DMS53 treated with DMSO at 0.1 percent for 48 hours (cell line): ENCODE measurements around the gene WNK2.

Source experiments
- DNase-seq: peaks from one replicate; lab custom pipeline; 2025; ENCODE audit not compliant: unreplicated experiment; lab: John Stamatoyannopoulos, UW

Gene WNK2

GRCh38 chr9:93217706-93218105 is 33.8 kb downstream of the WNK2 start:
- no peak for DNase-seq

DNA sequence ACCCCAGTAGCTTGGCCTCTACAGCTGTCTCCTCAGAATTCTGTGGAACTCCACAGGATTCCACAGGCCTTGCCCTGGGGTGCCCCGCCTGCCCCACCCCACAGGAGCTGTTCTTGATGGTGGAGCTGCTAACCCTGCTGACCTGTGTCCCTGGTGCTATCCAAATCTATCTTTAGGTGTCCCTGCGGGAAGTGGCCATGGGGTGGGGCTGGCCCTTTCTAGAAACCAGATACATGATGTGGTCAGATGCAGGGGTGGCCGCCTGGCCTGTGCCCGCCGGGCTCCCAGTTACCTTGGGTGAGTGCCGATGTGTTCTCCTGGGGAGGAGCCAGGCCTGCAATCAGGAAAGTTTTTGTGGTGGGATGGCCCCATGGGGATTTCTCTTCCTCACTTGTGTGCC is 34.2 kb downstream of the WNK2 start:
- DNase-seq: no peak

DNA sequence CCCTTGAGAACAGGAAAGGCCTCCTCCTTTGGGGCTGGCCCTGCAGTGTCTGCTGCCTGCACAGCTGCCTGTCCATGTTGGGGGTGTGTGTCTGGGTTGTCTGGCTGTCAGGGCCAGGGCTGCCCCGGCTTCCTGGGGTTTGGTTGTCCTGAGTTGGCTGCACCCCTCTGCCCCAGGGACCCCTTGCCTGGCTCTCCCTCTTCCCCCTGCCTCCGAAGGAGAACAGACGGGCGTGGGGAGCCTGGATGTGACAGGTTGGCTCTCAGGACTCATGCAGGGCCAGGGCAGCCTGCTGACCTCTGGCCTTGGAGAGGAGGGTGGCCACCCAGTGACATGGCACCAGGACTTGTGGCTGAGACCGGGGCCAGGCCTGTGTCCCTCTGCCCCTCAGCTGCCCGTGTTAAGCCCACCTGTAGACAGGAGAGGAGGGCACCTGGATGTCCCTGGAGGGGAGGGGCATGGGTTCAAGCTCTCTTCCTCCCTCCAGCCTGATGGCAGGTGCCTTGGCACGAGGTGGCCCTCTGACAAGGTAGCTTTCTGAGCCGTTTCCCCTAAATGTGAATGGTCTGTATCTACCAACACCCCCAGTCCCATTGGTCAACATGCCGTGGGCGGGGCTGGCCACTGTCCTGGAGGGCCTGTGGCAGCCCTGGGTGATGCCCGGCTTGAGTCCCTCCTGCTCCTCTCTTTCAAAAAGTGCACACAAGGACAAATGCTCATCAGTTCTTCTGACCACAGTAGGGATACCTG is 34.9 kb downstream of the WNK2 start:
- no peak for DNase-seq

DNA sequence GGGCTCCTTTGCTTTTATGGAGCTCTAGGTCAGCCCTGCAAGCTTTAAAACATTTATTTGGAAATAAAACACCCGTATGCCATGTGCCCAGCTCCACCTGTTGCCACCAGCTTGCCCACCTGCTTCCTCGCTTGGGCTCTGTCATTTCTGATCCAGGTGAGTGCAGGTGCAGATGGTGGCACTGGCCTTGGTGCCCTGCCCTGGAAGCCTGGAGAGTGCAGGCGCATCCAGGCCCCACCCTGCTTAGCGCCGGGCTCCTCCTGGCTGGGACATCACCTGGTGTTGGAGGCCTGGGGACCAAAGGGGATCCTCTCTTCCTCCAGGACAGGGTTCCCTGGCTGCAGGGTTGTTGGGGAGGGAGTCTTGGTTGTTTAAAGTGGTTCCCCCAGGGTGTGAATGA is 35.8 kb downstream of the WNK2 start:
- DNase-seq: no peak

GRCh38 chr9:93220627-93221026 is 36.7 kb downstream of the WNK2 start:
- no peak for DNase-seq

DNA sequence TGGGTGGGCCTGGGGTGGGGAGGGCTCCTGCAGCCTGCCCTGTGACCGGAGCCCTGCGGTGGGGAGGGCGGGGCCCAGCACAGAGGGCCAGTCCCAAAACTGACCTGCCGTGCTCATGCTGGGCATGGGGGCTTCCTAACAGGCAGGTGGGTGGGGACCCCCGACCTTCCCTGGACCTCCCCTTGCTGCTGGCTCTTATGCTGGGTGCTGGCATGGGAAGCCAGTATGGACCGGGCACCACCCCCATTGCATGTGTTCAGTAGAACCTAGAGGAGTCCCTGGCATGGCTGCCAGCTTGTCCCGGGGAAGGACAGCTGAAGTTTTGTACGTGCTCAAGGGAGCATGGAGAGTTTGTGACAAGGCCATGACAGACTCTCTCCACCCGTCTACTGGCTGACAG is 37.1 kb downstream of the WNK2 start:
- DNase-seq: no peak

DNA sequence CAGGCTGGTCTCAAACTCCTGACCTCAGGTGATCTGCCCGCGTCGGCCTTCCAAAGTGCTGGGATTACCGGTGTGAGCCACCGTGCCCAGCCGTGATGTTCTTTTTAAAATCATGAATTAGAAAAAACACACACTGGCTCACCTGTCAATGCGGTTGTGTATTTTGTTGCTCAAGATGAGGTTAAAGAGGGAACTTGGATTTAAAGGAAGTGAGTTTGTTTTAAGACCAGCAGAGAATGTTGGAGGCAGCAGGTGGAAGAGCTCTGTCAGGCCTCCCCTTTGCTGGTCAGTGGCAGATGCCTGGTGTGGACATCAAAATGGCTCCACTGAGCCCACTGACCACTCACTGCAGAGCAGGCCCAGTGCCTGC is 38.9 kb downstream of the WNK2 start:
- no peak for DNase-seq

DNA sequence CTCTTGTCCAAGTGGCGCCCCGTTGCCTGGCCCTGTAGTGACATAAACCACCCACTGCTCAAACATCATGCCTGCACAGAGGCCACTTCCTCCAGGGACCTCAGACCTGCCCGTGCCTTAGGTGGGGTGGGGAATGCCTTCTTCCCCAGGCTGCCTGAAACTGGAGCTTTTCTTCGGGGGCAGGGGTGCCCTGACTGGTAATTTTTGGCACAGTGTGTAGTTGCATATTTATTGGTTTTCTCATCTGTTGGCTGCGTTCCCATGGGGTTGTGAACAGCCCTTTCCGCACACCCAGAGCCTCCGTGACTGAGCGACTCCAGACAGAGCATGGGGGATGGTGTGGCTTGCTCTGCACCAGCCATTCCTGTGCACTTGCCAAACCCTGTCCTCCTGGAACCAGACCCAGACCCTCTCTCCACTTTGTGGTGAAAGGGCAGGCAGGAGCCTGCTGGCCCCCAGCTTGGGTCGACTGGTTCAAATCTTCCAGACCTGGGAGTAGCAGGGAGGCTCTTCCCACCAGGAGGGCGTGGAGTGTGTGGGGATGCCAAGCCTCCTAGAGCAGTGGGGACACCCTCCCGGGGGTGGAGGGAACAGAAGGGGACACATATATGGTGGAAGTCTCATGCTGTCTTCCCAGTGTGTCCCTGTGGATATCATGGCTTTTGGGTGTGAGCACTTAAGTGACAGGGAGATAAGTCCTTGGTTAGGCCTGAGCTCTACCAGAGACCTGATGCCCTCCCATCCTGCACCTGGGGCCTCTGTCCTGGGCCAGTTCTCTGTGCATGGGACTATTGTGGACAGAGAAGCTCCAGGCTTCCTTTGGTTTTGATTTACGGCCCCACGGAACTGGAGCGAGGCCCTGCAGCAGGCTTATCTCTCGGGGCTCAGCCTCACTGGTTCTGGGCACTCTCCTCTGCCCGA is 39.6 kb downstream of the WNK2 start:
- DNase-seq: no peak

- DNase-seq: no peak
Measured at GRCh38 chr9:93224591-93224990, 40.7 kb downstream of the WNK2 start.

GRCh38 chr9:93225417-93225816 is 41.5 kb downstream of the WNK2 start:
- no peak for DNase-seq

DNA sequence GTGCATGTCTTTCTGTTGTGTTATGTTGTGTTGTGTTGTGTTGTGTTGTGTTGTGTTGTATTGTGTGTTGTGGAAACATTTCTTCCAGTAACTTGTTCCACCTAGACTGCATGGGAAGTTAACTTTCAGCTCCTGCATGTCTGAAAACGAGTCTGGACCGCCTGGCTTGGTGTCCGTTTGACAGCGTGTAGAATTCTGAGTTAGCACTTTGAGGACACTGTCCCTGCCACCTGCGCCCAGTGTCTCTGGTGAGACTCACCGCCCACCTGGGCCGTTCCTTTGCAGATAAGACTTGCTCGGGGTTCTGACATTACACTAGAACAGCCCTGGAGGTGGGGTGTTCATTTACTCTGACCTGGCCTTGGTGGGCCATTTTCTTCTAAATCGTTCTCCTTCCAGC is 42.0 kb downstream of the WNK2 start:
- DNase-seq: no peak

GRCh38 chr9:93226819-93227218 is 42.9 kb downstream of the WNK2 start:
- DNase-seq: no peak

GRCh38 chr9:93228030-93228429 is 44.1 kb downstream of the WNK2 start:
- DNase-seq: no peak

DNA sequence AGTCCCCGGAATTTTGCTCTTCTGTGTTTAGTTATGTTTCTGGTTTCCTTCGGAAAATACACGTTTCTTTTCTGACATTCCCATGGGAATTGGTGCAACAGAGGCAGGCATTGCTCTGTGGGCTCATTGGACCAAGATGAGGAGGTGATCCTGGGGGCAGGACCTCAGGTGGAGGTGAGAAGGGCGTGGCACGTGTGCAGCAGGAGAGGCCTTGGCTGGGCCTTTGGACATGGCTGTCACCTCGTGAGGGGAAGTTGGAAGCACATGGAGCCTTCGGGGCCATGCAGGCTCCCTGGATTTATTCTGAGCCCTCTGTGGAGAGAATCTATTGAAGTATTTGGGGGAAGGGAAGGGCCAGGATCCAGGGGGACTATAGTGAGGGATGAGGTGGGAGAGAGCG is 44.5 kb downstream of the WNK2 start:
- no peak for DNase-seq

- no peak for DNase-seq
Measured at GRCh38 chr9:93229636-93230035, 45.7 kb downstream of the WNK2 start.

DNA sequence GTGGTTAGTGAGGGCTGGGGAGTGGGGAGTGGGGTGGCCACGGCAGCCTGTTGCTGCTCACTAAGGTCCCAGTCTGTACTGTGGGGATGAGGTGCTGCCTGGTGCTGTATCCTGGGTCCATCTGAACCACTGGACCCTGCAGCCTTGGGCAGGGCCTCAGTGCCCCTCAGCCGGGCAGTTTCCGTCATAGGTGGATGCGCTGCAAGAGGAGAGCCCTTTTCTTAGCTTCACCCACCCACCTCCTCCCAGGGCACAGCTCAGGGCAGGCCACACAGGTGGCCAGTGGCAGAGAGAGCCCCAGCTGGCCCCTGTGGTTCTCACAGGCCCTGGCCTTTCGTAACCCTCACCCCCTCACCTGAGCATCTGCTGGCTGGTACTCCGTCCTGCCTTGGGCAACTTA is 46.2 kb downstream of the WNK2 start:
- DNase-seq: no peak

DNA sequence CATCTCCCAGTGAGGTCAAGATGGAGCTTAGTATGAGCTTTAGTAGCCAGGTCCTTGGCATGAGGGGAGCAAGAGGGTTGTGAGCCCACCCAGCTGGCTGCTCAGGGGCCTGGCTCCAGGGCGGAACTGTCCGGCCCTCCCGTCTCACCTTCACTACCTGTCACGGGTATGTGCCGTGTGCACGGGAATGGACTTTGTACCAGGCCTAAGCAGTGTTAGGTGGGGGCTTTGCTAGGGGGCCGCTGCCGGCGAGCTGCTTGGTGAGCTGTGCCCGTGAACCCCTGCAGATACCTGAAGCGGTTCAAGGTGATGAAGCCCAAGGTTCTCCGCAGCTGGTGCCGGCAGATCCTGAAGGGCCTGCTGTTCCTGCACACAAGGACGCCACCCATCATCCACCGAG is 46.7 kb downstream of the WNK2 start:
- no peak for DNase-seq

- DNase-seq: no peak
Measured at GRCh38 chr9:93231121-93231694, 47.3 kb downstream of the WNK2 start.

DNA sequence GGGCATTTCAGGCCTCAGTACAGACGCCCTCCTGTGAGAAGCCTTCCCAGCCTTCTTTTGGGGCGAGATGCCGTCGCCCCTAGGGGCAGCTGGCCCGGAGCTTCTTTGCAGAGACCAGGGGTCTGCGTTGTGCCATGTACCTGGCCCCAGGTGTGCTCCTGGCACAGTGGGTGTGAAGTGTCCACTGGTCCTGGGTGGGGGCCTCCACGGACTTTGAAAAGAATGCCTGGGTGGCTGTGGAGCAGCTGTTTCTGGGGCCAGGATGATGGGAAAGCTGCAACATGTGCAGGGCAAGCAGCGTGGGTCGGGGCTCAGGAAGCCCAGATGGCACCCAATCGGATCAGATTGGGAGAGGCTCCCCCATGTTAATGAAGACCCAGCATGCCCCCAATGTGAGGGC is 47.8 kb downstream of the WNK2 start:
- no peak for DNase-seq

DNA sequence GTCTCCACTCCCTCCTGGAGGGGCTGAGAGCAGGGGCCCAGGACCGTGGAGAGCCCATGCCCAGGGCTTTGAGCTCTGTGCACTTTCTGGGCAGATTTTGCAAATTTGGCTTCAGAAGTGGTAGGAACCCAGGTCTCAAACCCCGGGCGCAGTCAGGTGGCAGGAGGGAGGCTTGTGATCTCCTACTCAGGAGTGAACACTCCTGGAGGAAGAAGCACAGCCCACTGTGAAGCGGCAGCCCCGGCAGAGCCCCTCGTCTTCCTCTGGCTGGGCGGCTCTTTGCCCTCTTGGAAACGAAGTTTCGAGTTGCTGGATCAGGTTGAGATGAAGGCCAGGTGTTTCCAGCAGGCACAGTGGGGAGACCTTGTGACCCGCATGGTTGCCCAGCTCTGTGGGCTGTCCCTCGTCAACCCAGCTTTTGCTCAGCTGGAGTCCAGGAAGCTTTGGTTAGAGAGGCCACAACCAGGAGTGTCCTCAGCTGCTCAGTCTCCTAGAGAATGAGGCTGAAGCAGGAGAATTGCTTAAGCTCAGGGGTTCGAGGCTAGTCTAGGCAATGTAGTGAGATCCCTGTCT is 48.5 kb downstream of the WNK2 start:
- DNase-seq: no peak

DNA sequence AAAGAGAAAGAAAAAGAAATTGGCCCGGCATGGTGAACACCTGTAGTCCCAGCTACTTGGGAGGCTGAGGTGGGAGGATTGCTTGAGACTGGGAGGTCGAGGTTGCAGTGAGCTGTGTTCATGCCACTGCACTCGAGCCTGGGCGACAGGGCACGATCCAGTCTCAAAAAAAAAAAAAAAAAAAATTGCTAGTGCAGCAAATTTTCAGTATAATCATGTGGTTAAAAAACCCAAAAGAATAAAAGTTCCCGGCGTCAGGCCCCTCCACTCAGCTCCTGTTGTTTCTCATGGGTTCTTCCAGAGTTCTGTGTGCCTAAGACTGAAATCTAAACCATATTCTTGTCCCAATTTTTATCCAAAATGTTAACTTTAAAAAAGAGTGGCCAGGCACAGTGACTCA is 49.1 kb downstream of the WNK2 start:
- DNase-seq: no peak

DNA sequence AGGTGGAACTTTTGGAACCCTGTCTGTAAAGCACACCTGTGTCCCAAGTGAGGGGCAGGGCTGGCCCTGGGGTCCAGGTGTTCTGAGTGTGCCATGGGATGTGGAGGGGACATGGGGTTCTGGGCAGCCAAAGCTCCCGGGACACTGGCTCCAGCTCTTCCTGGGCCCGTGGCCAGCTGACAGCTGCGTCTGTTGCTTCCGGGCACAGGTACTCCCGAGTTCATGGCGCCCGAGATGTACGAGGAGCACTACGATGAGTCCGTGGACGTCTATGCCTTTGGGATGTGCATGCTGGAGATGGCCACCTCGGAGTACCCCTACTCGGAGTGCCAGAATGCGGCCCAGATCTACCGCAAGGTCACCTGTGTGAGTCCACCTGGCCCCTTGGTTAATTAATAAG is 50.7 kb downstream of the WNK2 start:
- no peak for DNase-seq
